ENCODE results near the gene ASCC3.

DNA sequence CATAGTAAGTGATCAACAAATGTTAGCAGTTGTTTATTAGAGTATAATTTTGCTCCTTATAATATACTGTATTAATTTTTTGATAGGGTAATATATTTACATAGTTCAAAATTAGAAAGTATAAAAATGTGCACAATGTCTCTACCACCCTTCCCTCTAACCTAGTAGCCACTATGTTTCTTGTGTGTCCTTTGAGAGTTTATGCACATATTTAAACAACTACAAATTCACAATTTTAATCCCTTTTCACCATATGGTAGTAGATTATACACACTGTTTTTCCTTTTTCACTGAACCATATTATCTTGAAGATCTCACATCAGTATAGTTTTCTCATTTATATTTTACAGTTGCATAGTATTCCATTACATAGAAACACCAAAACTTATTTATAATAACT, 194.9 kb downstream of the ASCC3 start:
- TF ChIP-seq EZH2 (IDR thresholded peaks at IDR 0.05; ENCODE audit: insufficient read depth, poor library complexity, severe bottlenecking) (no peak), EZH2phosphoT487 (IDR thresholded peaks at IDR 0.05; ENCODE audit: insufficient read depth, low read depth) (no peak)

Measured in GM23248 (cell line).